Endothelial cell of umbilical vein (primary cell): ENCODE data around the gene SLC39A11. TPM values are rescaled to one million over a fixed set of nuclear protein-coding genes. Genes with fewer than 3 reads are reported as not detected.

ENCODE experiments used
- BruUV-seq: library from RNA; stranded (reverse); fragments of 400-500 nt; replicated peaks from 2 replicates; lab custom pipeline; 2021; lab: Mats Ljungman, UMichigan
- CTCF ChIA-PET: fragments of 300-600, 350-600 bp; sonication (Branson Sonifier 250); formaldehyde crosslinking; loops from one replicate; lab custom pipeline; 2021; ENCODE audit warnings: antibody characterized with exemption, inconsistent platforms; lab: Charles Lee
- POLR2A ChIA-PET: fragments of 300-600, 350-600 bp; sonication (Branson Sonifier 250); formaldehyde crosslinking; loops from one replicate; lab custom pipeline; 2021; ENCODE audit warnings: antibody characterized with exemption, inconsistent platforms; lab: Charles Lee
- DNase-seq: peaks from one replicate; pipeline ENCODE4 v3.0.0-alpha.2; 2011; ENCODE audit warnings: low read depth, low spot score
- FAIRE-seq: peaks from 2 replicates; lab custom pipeline; 2011; peaks lifted over from hg19 to GRCh38; lab: Jason Lieb, UNC
- H2AFZ ChIP-seq: 2 replicates; pipeline ENCODE4 v1.6.0; 2012; ENCODE audit warnings: low read depth, low read length, control low read depth, inconsistent platforms
- H3K27ac ChIP-seq: 2 replicates; pipeline ENCODE4 v1.5.1; 2011; ENCODE audit warnings: low read depth, mild to moderate bottlenecking, control low read depth, low read length, moderate library complexity; ENCODE audit not compliant: insufficient read depth
- H3K27me3 ChIP-seq, 2 experiments: 2 replicates each; pipeline versions ENCODE4 v1.6.0 to v1.6.1; 2011; ENCODE audit warnings: low read length in 2 of 2, mixed read lengths in 1 of 2; ENCODE audit not compliant: control insufficient read depth in 2 of 2, insufficient read depth in 2 of 2
- H3K36me3 ChIP-seq, 2 experiments: 2 replicates in 1 of 2; 3 replicates in 1 of 2; pipeline ENCODE4 v1.5.1; 2011; ENCODE audit warnings: low read length in 2 of 2, mild to moderate bottlenecking in 1 of 2, moderate library complexity in 1 of 2; ENCODE audit not compliant: control insufficient read depth in 2 of 2, insufficient read depth in 2 of 2; ENCODE audit errors: extremely low read depth in 1 of 2
- H3K4me1 ChIP-seq: 3 replicates; pipeline ENCODE4 v1.5.1; 2011; ENCODE audit warnings: mild to moderate bottlenecking, low read length; ENCODE audit not compliant: control insufficient read depth, insufficient read depth; ENCODE audit errors: extremely low read depth
- H3K4me2 ChIP-seq: 2 replicates; pipeline ENCODE4 v1.6.1; 2011; ENCODE audit warnings: low read length, control low read depth, mixed read lengths; ENCODE audit not compliant: insufficient read depth
- H3K4me3 ChIP-seq, 3 experiments: fragments of 200-600 bp in 1 of 3; sonication (generic), shearing (Covaris generic) in 1 of 3; replicated peaks in 1 of 3; 2 replicates each; pipeline ENCODE4 v1.5.1; 2011 to 2016; ENCODE audit warnings: control low read depth in 3 of 3, low read length in 3 of 3, mild to moderate bottlenecking in 2 of 3, inconsistent platforms in 1 of 3, low read depth in 1 of 3, moderate library complexity in 1 of 3; ENCODE audit not compliant: insufficient read depth in 1 of 3
- H3K79me2 ChIP-seq: 2 replicates; pipeline ENCODE4 v1.6.0; 2012; ENCODE audit warnings: low read length, inconsistent platforms; ENCODE audit not compliant: control insufficient read depth, insufficient read depth
- H3K9ac ChIP-seq: replicated peaks from 2 replicates; pipeline ENCODE3; 2011; ENCODE audit warnings: low read length, control low read depth; ENCODE audit not compliant: insufficient read depth; ENCODE audit errors: extremely low read depth
- H3K9me1 ChIP-seq: replicated peaks from 3 replicates; pipeline ENCODE4 v1.6.0; 2011; ENCODE audit warnings: mild to moderate bottlenecking, low read length; ENCODE audit not compliant: control insufficient read depth, insufficient read depth; ENCODE audit errors: extremely low read depth
- H3K9me3 ChIP-seq: replicated peaks from 2 replicates; pipeline ENCODE4 v1.5.1; 2012; ENCODE audit warnings: low read length, inconsistent platforms; ENCODE audit not compliant: control insufficient read depth, insufficient read depth
- H4K20me1 ChIP-seq: replicated peaks from 2 replicates; pipeline ENCODE3; 2011; ENCODE audit warnings: mild to moderate bottlenecking, low read length; ENCODE audit not compliant: control insufficient read depth, insufficient read depth; ENCODE audit errors: extremely low read depth
- EZH2 ChIP-seq: IDR thresholded peaks from 2 replicates; pipeline ENCODE4 v1.6.1; 2012; ENCODE audit warnings: borderline replicate concordance, low read depth, mild to moderate bottlenecking, moderate library complexity, low read length, inconsistent platforms; ENCODE audit not compliant: severe bottlenecking
- FOS ChIP-seq: IDR thresholded peaks from 2 replicates; pipeline ENCODE4 v1.6.1; 2011; ENCODE audit warnings: mild to moderate bottlenecking, low read length, moderate library complexity, borderline replicate concordance; ENCODE audit not compliant: insufficient read depth
- GATA2 ChIP-seq: IDR thresholded peaks from 2 replicates; pipeline ENCODE4 v1.7.0; 2011; ENCODE audit warnings: low read depth, mild to moderate bottlenecking, moderate library complexity, mixed read lengths, low read length; ENCODE audit not compliant: insufficient read length, insufficient read depth
- JUN ChIP-seq: IDR thresholded peaks from 2 replicates; pipeline ENCODE4 v1.6.1; 2011; ENCODE audit warnings: borderline replicate concordance, low read depth; ENCODE audit not compliant: insufficient read length, insufficient read depth
- MYC ChIP-seq: IDR thresholded peaks from one replicate; pipeline ENCODE4 v1.6.1; 2011; ENCODE audit warnings: mild to moderate bottlenecking, low read depth, low read length
- POLR2A ChIP-seq: IDR thresholded peaks from 2 replicates; pipeline ENCODE4 v1.6.1; 2012; ENCODE audit warnings: low read depth, mild to moderate bottlenecking, control low read depth, low read length
- POLR2AphosphoS5 ChIP-seq: IDR thresholded peaks from 2 replicates; pipeline ENCODE4 v1.6.1; 2012; ENCODE audit warnings: low read depth, mild to moderate bottlenecking, control low read depth, low read length, moderate library complexity; ENCODE audit not compliant: insufficient read depth
- dilution Hi-C: fragments of 300-500 bp; cut with MboI; formaldehyde crosslinking; loops from one replicate; pipeline ENCODE4 v1.15.0; 2019; ENCODE audit warnings: low sequenced_read_pairs; ENCODE audit not compliant: extremely low pct_ligation_motif_present
- intact Hi-C: fragments of 100-400 bp; cut with micrococcal nuclease; formaldehyde crosslinking; loops from one replicate; pipeline ENCODE4 v1.10.0; 2022
- polyA plus RNA-seq, 4 experiments: library from polyadenylated mRNA; depleted of rRNA in 3 of 4; stranded (reverse) in 3 of 4; unstranded in 1 of 4; fragments of >200 nt; gene quantifications; 2 replicates each; pipeline versions ENCODE4 v1.2.1 to v1.2.3, GENCODE V29; 2011 to 2012; ENCODE audit warnings: missing spikeins in 1 of 4
- total RNA-seq: library from RNA; stranded (reverse); gene quantifications from 2 replicates; pipeline ENCODE4 v1.2.3, GENCODE V29; 2021
- TF ChIP-seq, protein P1 (sequence below): IDR thresholded peaks from 2 replicates; pipeline ENCODE4 v1.6.1; 2011; ENCODE audit not compliant: insufficient read depth, insufficient read length
- TF ChIP-seq, protein P2 (sequence below), 2 donors: IDR thresholded peaks; 1 replicate in 1 of 2; 2 replicates in 1 of 2; pipeline ENCODE4 v1.5.1; 2011; ENCODE audit warnings: low read length in 2 of 2, mild to moderate bottlenecking in 2 of 2, moderate library complexity in 2 of 2, control low read depth in 1 of 2, inconsistent platforms in 1 of 2, low read depth in 1 of 2; ENCODE audit not compliant: insufficient read depth in 1 of 2; ENCODE audit errors: extremely low read depth in 1 of 2

Gene SLC39A11
- total and polyA plus RNA-seq, 2 donors (not counting 3 experiments of a cell fraction or from before 2014, with no cell fraction given), result 8.1 to 11.9 TPM

DNA sequence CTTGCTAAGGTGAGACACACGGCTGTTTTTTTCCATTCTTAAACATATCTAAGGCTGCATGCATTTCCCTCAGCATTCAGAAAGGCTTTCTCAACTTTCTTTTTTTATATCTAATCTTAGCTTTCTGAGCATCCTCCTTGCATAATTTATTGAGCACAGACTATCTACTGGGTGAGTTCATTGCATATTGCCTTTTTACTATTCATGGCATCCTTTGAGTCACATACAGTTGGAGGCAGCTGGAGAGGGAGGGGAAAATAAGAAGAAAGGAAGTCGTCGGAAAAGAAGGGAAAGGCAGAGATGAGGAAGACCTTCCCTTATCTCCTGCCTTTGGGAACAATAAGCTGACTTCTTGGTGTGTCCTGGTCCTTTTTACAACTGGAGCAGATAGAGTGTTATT, 468.3 kb downstream of the SLC39A11 start:
- POLR2A ChIA-PET, result no interaction called here
- no TSS peak for BruUV-seq
- H3K9ac ChIP-seq, result no peak overlapping the region
- H4K20me1 ChIP-seq, result no peaks in the 10 kb centered on the region
- CTCF ChIA-PET, result no interaction called here
- H3K4me2 ChIP-seq, result no peak overlapping the region
- H3K27ac ChIP-seq, result no peak overlapping the region
- H2AFZ ChIP-seq, result no peak overlapping the region
- no peaks in the 10 kb centered on the region for H3K79me2 ChIP-seq
- no peaks in the 10 kb centered on the region for H3K27me3 ChIP-seq
- dilution Hi-C loops, result no loop called here
- H3K9me3 ChIP-seq, result no peaks in the 10 kb centered on the region
- no peaks in the 10 kb centered on the region for H3K36me3 ChIP-seq
- TF ChIP-seq POLR2A, result no peak
- TF ChIP-seq JUN, result no peak
- TF ChIP-seq, protein P1, sequence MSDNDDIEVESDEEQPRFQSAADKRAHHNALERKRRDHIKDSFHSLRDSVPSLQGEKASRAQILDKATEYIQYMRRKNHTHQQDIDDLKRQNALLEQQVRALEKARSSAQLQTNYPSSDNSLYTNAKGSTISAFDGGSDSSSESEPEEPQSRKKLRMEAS, result no peak
- no peak for TF ChIP-seq POLR2AphosphoS5
- TF ChIP-seq EZH2, result no peak
- TF ChIP-seq FOS, result no peak
- TF ChIP-seq, protein P2, sequence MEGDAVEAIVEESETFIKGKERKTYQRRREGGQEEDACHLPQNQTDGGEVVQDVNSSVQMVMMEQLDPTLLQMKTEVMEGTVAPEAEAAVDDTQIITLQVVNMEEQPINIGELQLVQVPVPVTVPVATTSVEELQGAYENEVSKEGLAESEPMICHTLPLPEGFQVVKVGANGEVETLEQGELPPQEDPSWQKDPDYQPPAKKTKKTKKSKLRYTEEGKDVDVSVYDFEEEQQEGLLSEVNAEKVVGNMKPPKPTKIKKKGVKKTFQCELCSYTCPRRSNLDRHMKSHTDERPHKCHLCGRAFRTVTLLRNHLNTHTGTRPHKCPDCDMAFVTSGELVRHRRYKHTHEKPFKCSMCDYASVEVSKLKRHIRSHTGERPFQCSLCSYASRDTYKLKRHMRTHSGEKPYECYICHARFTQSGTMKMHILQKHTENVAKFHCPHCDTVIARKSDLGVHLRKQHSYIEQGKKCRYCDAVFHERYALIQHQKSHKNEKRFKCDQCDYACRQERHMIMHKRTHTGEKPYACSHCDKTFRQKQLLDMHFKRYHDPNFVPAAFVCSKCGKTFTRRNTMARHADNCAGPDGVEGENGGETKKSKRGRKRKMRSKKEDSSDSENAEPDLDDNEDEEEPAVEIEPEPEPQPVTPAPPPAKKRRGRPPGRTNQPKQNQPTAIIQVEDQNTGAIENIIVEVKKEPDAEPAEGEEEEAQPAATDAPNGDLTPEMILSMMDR (IDR thresholded peaks at IDR 0.05; ENCODE audit: extremely low read depth in 1 of 2, insufficient read depth in 1 of 2, low read depth in 1 of 2, low read length in 2 of 2), result no peak
- TF ChIP-seq GATA2, result no peak
- no peak for TF ChIP-seq MYC
- intact Hi-C loops, result no loop called here
- H3K9me1 ChIP-seq, result no peaks in the 10 kb centered on the region
- no peaks in the 10 kb centered on the region for H3K4me1 ChIP-seq
- DNase-seq, result no peak
- H3K4me3 ChIP-seq, result no peak overlapping the region
- no peak for FAIRE-seq
